Urothelium cell line (cell line): ENCODE data around the gene F12.
"Not testable (repeated sequence)": the region's sequence is repeated elsewhere in the genome, so short reads cannot be mapped to it uniquely, and the experiment has no call there.

Experiments used
- DNase-seq: peaks from one replicate; pipeline ENCODE4 v3.0.0; 2011; ENCODE audit warnings: low spot score, mixed read lengths
- FAIRE-seq: peaks from 2 replicates; lab custom pipeline; 2011; peaks lifted over from hg19 to GRCh38; lab: Jason Lieb, UNC

F12 gene

DNA sequence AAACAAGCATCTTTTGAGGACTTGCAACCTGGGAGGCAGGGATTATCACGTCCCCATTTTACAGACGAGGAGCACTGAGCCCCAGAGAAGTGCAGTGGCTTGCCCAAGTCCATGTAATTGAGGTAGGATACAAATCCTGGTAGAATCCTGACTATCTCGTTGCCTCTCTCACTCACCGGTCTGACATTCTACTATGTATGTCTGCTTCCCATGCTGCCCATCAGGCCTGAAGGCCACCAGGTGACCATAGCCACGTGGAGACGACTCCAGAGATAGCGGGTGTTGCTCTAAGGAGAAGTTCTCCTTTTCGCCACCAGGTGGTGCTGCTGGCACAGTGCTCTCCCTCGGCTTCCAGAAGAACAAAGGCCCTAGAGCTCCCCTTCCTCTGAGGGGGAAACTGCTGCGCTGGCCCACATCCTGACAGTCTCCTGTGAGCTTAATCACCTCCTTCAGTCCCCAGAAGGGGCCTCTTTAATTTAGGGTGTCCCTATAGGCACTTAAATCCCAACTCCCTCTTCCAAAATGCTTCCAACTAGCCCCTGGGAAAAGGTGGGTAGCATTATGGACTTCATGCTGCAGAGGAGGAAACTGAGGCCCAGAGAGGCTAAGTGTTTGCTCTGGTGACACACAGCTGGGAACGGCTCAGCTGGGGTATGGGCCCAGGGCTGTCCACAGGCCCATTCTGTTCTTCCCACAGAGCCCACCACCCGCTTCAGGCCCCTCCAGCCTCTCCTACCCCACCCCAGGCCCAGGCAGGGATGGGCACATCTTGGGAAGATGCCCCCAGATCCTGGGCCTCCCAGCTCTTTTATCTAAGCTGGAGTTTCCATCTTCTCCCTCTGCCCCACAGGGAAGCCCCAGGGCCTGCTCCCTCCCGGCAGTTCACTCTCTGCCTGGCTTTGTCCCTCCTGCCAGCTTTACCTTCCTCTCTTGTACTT is 18.7 kb downstream of the F12 start:
- FAIRE-seq (no peak), DNase-seq (peak; percentile 92)

DNA sequence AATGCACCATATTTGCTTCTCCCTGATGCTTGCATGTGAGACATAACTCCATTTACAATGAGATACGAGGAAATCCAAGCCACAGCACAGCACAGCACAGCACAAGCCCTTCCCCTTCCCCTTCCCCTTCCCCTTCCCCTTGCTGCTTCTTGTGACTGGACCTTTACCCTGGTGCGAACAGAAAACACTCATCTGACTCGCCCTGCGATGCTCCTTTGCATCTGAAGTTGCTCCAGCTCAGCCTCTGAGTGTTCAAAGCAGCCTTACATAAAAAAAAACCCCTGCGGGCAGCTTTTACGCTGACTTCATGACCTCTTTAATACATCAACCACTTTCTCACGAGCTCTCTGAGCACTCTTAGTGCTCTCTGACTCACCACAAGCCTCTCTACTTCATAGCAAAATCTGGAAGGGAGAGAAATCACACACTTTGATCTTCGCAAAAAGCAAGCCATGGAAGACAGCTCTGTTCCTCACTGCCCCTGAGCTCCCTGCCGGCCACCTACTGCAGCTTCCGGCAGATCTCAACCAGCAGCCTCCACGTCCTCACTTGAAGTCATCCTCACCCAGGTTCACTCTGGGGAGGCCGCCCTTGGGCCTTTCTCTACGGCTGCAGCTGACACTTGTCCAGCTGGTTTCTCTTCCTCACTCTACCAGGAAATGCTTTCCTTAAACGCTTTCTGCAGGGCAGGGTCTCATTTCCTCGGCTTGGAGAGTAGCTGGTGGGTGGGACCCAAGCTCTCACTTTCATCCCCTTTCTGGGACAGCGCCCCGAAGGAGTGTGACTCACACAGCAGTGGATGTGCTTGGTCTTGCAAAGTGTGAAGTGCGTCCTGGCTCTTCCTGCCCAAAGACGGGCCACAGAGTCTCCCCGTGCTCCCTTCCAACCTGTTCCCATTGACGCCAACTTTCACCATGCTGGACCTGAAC is 19.9 kb downstream of the F12 start:
- FAIRE-seq (no peak), DNase-seq (no peak)

DNA sequence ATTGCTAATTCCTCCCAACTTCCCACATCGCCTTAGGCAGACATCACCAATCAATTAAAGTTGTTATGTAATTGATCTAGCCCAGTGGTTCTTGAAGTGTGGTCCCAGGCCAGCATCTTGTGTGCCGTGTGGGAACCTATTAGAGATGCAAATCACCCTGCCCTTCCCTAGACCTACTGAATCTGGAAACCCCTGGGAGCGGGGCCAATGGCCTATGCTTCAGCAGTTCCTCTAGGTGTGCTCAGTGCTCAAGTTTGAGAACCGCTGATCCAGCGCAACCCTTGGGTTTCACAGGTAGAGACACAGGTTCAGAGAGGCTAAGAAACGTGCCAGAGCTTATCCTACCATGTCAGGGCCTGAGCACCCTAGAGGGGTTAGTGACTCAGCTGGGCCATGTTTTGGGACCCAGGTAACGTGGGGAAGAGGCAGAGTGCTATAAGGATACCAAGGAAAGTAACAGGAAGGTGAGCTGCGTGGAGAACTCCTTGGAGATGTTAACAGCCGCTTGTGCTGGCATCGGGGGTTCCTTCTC is 20.8 kb downstream of the F12 start:
- no peak for FAIRE-seq
- DNase-seq: no peak

DNA sequence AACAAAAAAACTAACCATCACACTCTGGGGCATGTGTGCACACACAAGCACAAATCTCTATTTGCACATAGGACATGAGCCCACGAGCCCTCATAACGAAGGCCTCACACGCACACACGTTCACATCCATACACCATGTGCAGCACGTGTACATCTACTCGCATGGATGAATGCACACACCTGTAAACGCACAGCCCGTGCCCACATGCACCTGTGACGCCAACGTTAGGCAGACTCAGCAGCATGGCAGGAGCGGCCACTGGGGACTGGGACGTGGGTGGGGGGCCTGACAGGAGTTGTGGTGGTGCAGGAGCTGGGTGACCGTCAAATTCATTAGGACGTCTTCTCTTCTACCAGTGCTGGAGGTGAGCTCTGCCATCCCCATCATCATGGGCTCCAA is 22.0 kb downstream of the F12 start:
- FAIRE-seq: no peak

DNA sequence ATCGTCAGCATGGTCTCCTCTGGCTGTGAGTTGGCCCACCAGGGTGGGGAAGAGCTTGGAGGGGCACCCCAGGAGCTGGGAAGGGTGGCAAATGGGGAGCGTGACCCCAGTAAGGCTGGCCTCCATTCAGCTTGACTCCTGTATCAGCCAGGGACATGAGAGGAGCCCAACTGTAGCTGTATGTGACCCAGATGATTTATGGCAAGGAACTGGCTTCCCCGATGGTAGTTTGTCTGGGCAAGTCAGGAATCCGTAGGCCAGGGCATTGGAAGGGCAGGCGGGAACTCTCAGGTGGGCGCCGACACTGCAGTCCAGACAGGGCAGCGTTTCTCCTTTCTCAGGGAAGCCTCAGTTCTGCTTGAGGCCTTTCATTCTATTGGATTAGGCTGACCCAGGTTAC is 22.8 kb downstream of the F12 start:
- DNase-seq (no peak), FAIRE-seq (no peak)

More for the DNA sequence above, 22.0 kb downstream of the F12 start:
- DNase-seq: no peak

DNA sequence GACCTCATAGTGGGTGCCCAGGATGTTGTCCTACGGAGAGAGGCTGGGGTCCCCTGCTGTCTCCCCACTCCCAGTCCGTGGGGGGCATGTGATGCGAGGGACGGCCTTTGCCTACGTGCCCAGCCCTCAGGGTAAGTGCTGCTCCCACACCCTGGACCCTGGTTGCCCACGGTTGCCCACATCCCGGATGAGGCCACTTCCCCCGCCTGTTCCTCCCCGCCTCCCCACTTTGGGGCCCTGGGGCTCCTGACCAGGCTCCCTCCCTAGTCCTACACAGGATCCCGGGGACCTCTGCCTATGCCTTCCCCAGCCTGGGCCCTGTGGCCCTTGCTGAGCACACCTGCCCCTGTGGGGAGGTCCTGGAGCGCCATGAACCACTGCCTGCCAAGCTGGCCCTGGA is 23.6 kb downstream of the F12 start:
- DNase-seq (no peak), FAIRE-seq (no peak)

DNA sequence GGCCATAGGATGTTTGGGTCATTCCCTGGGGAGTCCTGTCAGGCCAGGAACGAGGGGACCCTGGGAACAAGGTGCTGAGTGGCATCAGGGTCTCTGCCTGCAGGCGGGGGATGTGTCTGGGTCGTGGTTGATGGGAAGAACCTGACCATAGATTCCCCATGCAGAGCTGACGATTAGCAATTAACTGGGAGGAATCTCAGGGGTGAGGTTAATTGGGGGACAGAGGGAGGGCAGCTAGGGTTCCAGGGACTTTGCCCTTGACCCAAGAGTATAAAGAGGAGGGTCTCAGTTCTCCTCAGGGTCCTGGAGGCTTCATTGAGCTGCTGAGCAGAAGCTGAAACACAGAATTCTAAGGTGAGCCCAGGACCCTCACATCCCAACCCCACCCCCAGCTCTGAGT is 25.2 kb downstream of the F12 start, which contains the start of gene SLC34A1:
Gene SLC34A1, plus strand, starts transcription at position 301 of the 400 bp plus-strand sequence. CDS start 1,308 bp downstream, outside the sequence.
- FAIRE-seq (no peak), DNase-seq (no peak)

DNA sequence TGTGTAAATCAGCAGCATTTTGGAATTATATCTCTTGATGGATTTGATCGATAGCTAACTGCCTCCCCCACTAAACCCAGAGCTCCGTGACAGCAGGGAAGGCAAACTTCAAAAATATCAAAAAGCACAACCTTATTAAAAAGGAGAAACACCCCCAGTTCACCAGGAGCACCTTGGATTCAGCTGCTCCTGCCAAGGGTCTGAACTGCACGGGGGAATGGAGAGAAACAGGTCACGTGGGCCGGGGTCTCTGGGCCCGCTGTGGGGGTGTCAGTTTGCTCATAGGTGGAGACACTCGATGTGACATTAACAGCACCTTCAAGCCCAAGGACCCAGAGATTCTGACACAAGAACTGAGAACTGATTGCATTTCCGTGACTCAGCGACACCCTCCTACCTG is 26.2 kb downstream of the F12 start:
- DNase-seq (no peak), FAIRE-seq (no peak)

DNA sequence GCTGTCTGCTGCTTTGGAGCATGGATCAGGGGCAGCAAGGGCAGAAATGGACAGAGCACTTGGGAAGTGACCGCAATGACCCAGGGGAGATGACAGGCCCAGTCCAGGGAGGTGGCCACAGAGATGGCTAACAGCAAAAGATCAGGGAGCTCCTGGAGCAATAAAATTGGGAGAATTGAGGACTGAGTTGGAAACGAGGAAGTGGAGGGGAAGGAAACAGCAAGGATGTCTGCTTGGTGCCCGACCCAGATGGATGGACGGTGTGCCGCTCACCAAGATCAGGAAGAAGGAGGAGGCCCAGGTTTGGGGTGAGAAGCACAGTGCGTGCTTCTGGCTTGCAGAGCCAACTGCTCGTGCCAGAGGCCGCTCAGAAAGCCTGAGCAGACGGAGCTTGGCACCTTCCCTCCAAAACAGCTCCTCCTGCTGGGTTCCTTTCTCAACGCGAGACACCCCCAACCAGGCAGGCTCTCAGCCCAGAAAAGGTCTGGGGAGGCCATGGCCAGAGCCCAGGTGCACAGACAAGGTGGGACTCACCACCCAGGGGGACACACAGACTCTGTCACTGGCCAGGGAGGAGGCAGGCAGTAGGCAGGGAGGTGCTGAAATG is 26.8 kb downstream of the F12 start:
- no peak for DNase-seq
- FAIRE-seq: no peak

DNA sequence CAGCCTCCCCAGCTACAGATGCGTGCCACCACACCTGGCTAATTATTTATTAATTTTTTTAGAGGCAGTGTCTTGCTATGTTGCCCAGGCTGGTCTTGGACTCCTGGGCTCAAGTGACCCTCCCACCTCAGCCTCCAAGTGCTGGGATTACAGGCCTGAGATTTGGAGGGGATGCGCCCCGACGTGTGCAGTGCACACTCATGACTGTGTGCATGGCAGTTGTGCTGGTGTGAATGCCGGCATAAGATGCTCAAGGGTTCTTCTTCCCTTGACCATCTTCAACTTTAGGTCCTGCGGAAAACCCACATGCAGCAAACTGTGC is 28.6 kb downstream of the F12 start:
- no peak for DNase-seq
- FAIRE-seq: no peak

DNA sequence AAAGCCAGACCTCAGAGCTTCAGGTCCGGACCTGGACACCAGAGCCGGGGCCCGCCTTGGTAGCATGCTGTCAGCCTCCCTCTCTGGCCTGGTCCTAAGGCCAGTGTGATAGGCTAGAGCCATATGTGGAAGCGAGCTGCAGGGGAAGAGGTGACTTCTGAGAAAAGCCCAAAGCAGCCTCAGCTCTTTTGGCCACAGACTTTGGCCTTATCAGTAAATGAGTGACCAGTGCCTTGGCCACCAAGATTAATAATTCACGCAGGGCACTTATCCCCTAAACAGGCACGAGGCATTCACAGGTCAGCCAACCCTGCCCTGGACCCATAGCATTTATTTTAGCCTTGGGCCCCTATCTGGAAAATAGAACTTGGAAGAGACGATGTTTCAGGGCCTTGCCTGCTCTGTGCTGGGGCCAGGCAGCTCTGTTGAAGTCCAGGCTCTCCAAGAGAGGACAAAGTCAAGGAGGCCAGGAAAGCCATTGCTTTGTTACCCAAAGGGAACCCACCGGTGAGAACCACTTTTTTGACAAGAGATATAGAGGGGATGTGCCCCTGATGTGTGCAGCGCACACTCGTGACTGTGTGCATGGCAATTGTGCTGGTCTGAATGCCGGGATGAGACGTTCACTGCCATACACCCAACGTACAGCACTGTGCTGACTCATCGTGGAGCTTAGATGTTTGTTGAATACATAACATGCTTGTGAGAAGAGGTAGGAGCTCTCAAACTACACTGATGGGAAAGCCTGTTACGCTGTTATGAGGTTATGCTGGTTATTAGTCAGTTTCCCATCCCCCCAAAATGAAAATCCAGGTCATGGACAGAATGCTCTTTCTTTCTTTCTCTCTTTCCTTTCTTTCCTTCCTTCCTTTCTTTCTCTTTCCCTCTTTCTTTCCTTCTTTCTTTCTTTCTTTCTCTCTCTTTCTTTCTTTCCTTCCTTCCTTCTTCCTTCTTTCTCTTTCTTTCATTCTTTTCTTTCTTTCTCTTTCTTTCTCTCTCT is 30.2 kb downstream of the F12 start:
- peak; percentile 53 for FAIRE-seq

DNA sequence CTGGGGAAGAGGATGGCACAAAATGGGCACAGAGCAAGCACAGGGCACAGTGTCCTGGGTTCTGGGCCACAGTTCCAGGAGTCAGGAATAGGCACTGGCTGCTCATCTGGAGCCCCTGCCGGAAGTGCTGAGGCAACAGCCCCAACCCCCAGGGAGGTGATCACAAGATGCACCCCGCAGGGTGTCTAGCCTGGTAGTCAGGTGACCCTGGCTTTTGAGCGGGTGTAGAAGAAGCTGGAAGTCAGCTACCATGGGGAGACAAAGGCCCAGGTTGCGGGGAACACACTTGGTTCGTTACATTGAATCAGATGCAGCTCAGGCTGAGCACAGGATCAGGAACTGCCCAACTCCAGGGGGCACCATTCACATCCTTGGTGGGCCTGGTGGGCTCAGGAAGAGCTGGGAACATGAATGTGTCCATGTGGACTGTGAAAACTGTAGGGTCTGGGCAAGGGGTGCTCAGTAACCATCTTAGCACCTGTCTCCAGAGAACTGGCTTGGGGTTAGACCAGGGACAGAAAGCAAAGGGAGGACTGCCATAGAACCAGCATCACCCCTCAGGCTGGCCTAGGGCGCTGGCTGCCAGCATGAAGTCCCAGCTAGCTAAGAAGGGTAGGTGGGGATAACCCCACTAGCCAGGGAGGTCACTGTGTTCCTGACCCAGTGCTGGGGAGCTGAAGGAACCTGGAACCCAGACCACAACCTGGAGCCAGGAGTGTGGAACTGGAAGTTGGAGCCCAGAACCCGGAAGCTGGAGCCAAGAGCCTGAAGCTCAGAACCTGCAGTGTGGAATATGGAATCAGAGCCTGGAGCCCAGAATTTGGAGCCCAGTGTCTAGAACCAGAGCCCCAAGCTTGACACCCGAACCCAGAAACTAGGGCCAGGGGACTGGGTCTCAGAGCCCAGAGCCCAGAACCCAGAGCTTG is 31.2 kb downstream of the F12 start:
- FAIRE-seq (no peak), DNase-seq (no peak)

More for the DNA sequence above, 30.2 kb downstream of the F12 start:
- DNase-seq: peak; percentile 60

DNA sequence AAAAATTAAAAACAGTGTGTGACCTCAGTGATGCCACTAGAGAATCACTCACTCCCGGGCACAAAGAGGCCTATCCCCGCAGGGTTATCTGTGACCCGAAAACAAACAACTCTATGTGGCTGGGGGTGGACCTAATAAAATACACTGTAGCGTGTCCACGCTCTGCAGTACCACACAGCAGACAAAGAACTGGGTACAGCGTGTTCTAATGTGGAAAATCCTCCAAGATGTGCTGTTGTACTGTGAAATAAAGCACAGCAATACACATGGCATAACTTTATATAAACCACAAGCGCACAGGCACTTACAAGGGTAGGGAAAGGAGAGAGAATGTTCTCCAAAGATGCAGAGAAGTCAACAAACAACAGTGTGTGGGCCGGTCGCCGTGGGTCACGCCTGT is 33.3 kb downstream of the F12 start:
- DNase-seq (no peak), FAIRE-seq (no peak)

DNA sequence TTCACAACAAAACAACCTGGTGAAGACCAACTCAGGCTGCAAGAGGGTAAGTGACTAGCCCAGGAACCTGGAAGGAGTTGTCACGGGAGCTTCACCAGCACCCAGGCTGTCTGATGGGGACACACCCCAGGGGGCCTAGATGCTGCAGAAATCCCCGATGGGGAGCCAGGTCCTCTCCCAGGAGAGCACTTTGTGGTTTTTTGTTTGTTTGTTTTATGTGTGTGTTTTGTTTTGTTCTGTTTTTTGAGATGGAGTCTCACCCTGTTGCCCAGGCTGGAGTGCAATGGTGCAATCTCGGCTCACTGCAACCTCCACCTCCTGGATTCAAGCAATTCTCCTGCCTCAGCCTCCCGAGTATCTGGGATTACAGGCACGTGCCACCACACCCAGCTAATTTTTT is 33.8 kb downstream of the F12 start:
- not testable (repeated sequence) for FAIRE-seq

DNA sequence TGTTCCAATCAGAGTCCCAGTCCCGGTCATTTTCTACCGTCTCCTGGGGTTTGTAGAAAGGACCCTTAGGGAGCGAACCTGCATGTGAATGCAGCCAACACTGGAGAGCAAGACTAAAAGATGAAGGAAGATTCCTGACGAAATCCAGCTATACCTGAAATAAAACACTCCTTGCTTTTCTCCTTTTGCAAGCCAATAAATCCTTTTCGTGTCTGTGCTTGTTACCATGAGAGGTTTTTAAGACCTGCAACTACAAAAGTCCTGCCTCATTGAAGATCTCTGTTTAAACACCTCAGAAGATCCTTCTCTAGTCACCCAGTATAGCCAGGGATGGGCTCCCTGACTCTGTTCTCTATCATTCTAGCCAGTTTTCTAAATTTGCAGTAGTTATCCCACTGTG is 35.2 kb downstream of the F12 start:
- DNase-seq: no peak
- no peak for FAIRE-seq

More for the DNA sequence above, 33.8 kb downstream of the F12 start:
- DNase-seq: not testable (repeated sequence)

DNA sequence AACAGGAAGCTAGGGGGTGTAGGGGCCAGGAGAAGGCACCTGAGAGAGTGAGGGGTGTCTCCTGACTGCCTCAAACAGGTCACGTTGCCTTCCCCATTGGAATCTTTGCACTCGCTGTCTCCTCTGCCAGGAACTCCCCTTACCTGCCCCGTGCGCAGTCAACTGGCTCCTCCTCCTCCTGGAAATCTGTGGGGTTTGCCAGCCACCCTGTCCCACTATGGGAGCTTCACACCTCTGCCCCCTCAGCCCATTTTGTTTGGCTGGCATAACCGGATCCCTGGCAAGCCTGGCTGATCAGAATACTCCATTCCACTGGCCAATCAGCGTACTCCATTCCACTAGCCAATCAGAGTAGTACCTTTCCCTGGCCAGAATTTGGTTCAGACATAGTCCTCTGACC is 35.6 kb downstream of the F12 start:
- FAIRE-seq (no peak), DNase-seq (no peak)

DNA sequence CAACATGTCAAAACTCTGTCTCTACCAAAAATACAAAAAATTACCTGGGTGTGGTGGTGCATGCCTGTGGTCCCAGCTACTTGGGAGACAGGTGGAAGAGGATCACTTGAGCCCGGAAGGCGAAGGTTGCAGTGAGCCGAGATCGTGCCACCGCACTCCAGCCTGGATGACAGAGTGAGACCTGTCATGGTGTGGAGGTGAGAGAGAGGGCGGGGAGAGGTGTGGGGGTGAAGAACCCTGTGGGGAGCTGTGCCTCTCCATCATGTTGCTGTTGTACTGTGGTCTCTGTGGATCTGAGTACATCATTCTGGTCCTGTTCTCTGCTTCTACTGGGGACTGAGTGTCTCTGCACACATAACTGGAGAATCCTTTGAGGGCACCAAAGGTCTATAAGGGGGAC is 36.5 kb downstream of the F12 start:
- DNase-seq (no peak), FAIRE-seq (no peak)

DNA sequence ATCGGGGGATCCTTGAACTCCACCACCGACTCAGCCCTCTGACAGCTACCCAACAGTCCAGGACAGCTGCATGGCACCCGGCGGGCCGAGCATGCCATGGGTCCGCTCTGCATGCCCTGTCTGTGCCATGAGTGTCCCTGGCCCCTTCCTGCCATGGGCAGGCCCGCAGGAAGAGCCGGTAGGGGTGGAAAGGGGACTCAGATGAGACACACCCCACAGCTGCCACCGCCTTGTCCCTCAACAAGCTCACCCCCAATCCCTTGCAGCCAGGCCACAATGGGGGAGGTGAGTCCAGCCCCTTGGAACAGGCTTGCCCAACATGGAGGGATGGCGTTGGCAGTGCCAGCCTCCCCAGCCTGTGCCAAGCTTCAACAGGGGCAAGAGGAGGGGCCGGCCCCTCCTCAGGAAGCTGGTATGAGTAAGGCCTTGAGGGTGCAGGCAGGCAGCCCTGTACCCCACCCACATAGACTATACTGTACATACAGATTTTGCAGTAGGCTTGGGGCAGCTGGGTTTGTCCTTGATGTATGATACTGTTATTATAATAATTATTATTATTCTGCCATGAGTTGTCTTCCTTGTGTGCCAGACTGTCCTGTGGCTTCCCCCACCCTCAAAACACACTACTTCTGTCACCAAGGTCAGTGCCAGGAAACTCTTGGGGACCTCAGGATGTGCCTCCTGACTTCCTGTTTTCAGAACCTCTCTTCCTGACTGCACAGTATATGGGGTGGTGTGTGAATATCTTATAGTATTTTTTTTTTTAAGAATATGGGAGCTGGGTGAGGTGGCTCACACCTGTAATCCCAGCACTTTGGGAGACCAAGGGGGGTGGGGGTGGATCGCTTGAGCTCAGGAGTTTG is 37.1 kb downstream of the F12 start:
- DNase-seq: no peak
- FAIRE-seq: no peak
